C4-2B (cell line): ENCODE data around the gene KLHL14.

ENCODE experiments used
- CTCF ChIP-seq: fragments of 450-650 bp; conservative IDR thresholded peaks from 2 replicates; pipeline ENCODE4 v1.5.1; 2017; ENCODE audit warnings: mild to moderate bottlenecking
- ZFX ChIP-seq: fragments of 450-650 bp; IDR thresholded peaks from 2 replicates; pipeline ENCODE4 v1.6.1; 2017

- TF ChIP-seq CTCF (no peak), ZFX (no peak)
These were observed 111.1 kb downstream of the KLHL14 start for GRCh38 chr18:32661486-32662299.
